ENCODE data around the gene CBX3. TPM values are rescaled to one million over a fixed set of nuclear protein-coding genes. Genes with fewer than 3 reads are reported as not detected.

CBX3 gene
- total and polyA plus RNA-seq, 2 of the 13 experiments (the other 11 are each of a cell fraction or from before 2014, with no cell fraction given): 53.9 to 249 TPM

- no peak for TF ChIP-seq ZFP36L2 (CRISPR knock-in tag; IDR thresholded peaks at IDR 0.05)
- TF ChIP-seq PAF1 (CRISPR knock-in tag; IDR thresholded peaks at IDR 0.05): peak; percentile 42; the same call in 1 of the 2 replicates
- TF ChIP-seq ZNF501 (CRISPR knock-in tag; IDR thresholded peaks at IDR 0.05): 0 out of 2 replicates have a peak, but pooled peaks have one; percentile 22
- TF ChIP-seq KDM2A (CRISPR knock-in tag; IDR thresholded peaks at IDR 0.05; ENCODE audit: borderline replicate concordance, low read depth): peak; percentile 69; the same call in 1 of the 2 replicates
- TF ChIP-seq NCOA1 (CRISPR knock-in tag; IDR thresholded peaks at IDR 0.05): no peak
- TF ChIP-seq ZNF589 (CRISPR knock-in tag; conservative IDR thresholded peaks at IDR 0.05): no peak
- no peak for TF ChIP-seq CEBPG (CRISPR knock-in tag; IDR thresholded peaks at IDR 0.05)
- no peak for TF ChIP-seq NFIB (CRISPR knock-in tag; IDR thresholded peaks at IDR 0.05; ENCODE audit: borderline replicate concordance)
- TF ChIP-seq POLR2G (IDR thresholded peaks at IDR 0.05; ENCODE audit: low read depth, low read length): peak; percentile 72
Measured at GRCh38 chr7:26182706-26183105, 18.8 kb upstream of the CBX3 start (continued).

DNA sequence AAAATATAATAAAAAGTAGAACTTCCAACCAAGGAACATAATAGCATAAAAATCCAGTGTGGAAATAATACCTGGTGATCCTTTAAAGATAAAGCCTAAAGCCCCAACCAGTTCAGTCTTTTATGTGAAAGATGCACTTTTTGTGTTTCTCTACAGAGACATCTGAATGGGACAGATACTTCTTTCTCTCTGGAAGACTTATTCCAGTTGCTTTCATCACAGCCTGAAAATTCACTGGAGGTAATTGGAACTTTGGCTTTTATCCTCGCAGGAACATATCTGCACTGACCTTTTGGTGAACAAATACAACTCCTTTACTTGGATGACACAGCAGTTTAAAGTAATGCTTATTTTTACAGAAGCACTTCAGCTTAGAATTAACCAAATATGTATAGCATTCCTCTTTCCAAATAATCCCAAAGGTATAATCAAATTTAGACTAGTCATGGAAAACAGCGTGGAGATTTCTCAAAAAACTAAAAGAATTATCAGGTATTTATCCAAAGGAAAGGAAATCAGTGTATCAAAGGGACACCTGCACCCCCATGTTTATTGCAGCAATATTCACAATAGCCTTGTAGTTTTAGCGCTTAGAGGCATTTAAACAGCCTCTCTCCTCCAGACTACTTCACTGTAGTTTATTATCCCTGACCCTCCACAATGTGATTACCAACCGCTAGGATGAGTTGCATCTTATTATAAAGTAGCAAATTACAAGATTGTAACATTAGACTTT, 17.8 kb upstream of the CBX3 start:
- POLR2A ChIA-PET: interaction anchor here (1.4 kb wide), 1 partner anchor 16 kb away, joined by 3 read pairs; no protein-coding TSS in a partner anchor
- TF ChIP-seq POLR2G (IDR thresholded peaks at IDR 0.05; ENCODE audit: low read depth, low read length) (peak; percentile 36; the same call in 1 of the 2 replicates), MBD4 (IDR thresholded peaks at IDR 0.05; ENCODE audit: borderline replicate concordance, low read length) (peak; percentile 54), TEF (CRISPR knock-in tag; IDR thresholded peaks at IDR 0.05) (no peak), AGO1 (IDR thresholded peaks at IDR 0.05; ENCODE audit: low read depth, low read length, poor library complexity, severe bottlenecking) (peak; percentile 78), POLR2AphosphoS2 (IDR thresholded peaks at IDR 0.05; ENCODE audit: low read depth, low read length) (peak; percentile 65), NFE2L2 (IDR thresholded peaks at IDR 0.05; ENCODE audit: low read length) (peak; percentile 84), POLR2AphosphoS5 (IDR thresholded peaks at IDR 0.05; ENCODE audit: low read depth, low read length) (peak; percentile 57), ZNF503 (CRISPR knock-in tag; IDR thresholded peaks at IDR 0.05) (0 out of 2 replicates have a peak, but pooled peaks have one; percentile 17), MAFK (conservative IDR thresholded peaks at IDR 0.05 in 1 of 2, IDR thresholded peaks at IDR 0.05 in 1 of 2; ENCODE audit: low read length in 2 of 2) (peak; percentile 29 to 44; a peak in 3 of 4 replicates), AGO2 (optimal IDR thresholded peaks at IDR 0.05; ENCODE audit: low read depth, low read length) (peak; percentile 71), RBM22 (optimal IDR thresholded peaks at IDR 0.05; ENCODE audit: low read length) (peak; percentile 76), SRSF4 (IDR thresholded peaks at IDR 0.05; ENCODE audit: low read depth, low read length, poor library complexity, severe bottlenecking) (peak; percentile 64), SNRNP70 (IDR thresholded peaks at IDR 0.05; ENCODE audit: low read depth, low read length) (0 out of 2 replicates have a peak, but pooled peaks have one; percentile 64), ZNF839 (CRISPR knock-in tag; IDR thresholded peaks at IDR 0.05; ENCODE audit: borderline replicate concordance) (no peak)

More for the DNA sequence above, 17.8 kb upstream of the CBX3 start:
- FAIRE-seq (no peak), ATAC-seq (no peak), DNase-seq (ENCODE audit: low spot score) (no peak)
- H3K9ac ChIP-seq (ENCODE audit: insufficient read depth, low read depth, low read length): no peak overlapping the region
- intact Hi-C loops (cut with micrococcal nuclease; ENCODE audit: unreplicated experiment): loop anchor here (5.0 kb wide), 1 partner anchor 91 kb away; no protein-coding TSS in a partner anchor
- no peak overlapping the region for H3K4me3 ChIP-seq (replicated peaks in 1 of 3; ENCODE audit: insufficient read depth in 1 of 3, low read depth in 2 of 3, low read length in 3 of 3)
- BruUV-seq (replicated peaks): no TSS peak
- H3K4me1 ChIP-seq (ENCODE audit: insufficient read depth, low read length): peaks cover 30% of the 10 kb centered on the region
- H2AFZ ChIP-seq (ENCODE audit: low read length): no peak overlapping the region
- H3K36me3 ChIP-seq (replicated peaks in 1 of 2; ENCODE audit: control insufficient read depth in 1 of 2, insufficient read depth in 2 of 2, low read length in 2 of 2): no peaks in the 10 kb centered on the region; a peak in 1 of 5 replicates
- WGBS (ENCODE audit: low lambda C conversion rate): 69% methylated on average over 4 of the region's 4 CpGs
- in situ Hi-C loops (cut with HindIII; ENCODE audit: extremely low pct_ligation_motif_present, low pct_unique_long_range_greater_than_20kb): loop anchor here (10.0 kb wide), 1 partner anchor 89 kb away; no protein-coding TSS in a partner anchor
- H4K20me1 ChIP-seq (ENCODE audit: insufficient read depth, low read length): peaks cover 27% of the 10 kb centered on the region
- CTCF ChIA-PET (ENCODE audit: low intra/inter-chr PET ratio, low total read pairs): no interaction called here
- no peaks in the 10 kb centered on the region for H3K9me3 ChIP-seq (ENCODE audit: low read length)
- no peaks in the 10 kb centered on the region for H3K27me3 ChIP-seq (ENCODE audit: control insufficient read depth in 1 of 2, insufficient read depth in 2 of 2, low read length in 2 of 2)
- no peaks in the 10 kb centered on the region for H3K79me2 ChIP-seq (ENCODE audit: insufficient read depth, low read length)
- peak overlapping the region; percentile 39 for H3K27ac ChIP-seq (ENCODE audit: extremely low read length, insufficient read depth, low read length)
- no peak overlapping the region for H3K4me2 ChIP-seq (ENCODE audit: low read depth, low read length)

All from HepG2 (cell line).